HCT116 (cell line): ENCODE results near the gene ZBTB16. TPM values are rescaled to one million over a fixed set of nuclear protein-coding genes. Genes with fewer than 3 reads are reported as not detected.

Experiments
- ATAC-seq: fragments of 200-7000 bp; cut with Tn5 transposase; 2 replicates; pipeline ENCODE4 v1.9.1; 2020; ENCODE audit warnings: mild to moderate bottlenecking, moderate library complexity
- BruUV-seq: library from RNA; stranded (reverse); fragments of 400-500 nt; replicated peaks from 2 replicates; lab custom pipeline; 2021; lab: Mats Ljungman, UMichigan
- CTCF ChIA-PET: fragments of 300-600 bp; sonication (Branson Sonifier 250); formaldehyde crosslinking; loops from one replicate; lab custom pipeline; 2021; ENCODE audit warnings: antibody characterized with exemption; lab: Charles Lee
- POLR2A ChIA-PET: fragments of 300-600, 350-600 bp; sonication (Branson Sonifier 250); formaldehyde crosslinking; loops from one replicate; lab custom pipeline; 2021; ENCODE audit warnings: antibody characterized with exemption; lab: Charles Lee
- RAD21 ChIA-PET, 2 experiments: fragments of 300-600 bp; sonication (Branson Sonifier 250); formaldehyde crosslinking; loops; one replicate each; lab custom pipeline; 2023; ENCODE audit warnings: low total read pairs in 2 of 2; ENCODE audit not compliant: uncharacterized antibody in 2 of 2, unreplicated experiment in 2 of 2, low non-redundant PET in 1 of 2; lab: Charles Lee
- DNase-seq: peaks from one replicate; pipeline ENCODE4 v3.0.0-alpha.2; 2010; ENCODE audit warnings: low read depth, low spot score
- H2AFZ ChIP-seq: fragments of 200-600 bp; shearing (Covaris generic), sonication (generic); 2 replicates; pipeline ENCODE4 v1.6.1; 2017; ENCODE audit warnings: low read depth, mixed run types, mixed read lengths, antibody characterized with exemption, low read length; ENCODE audit not compliant: poor library complexity, severe bottlenecking
- H3K27ac ChIP-seq: 2 replicates; pipeline ENCODE4 v1.5.1; 2012; ENCODE audit warnings: low read depth, low read length
- H3K27me3 ChIP-seq: fragments of 200-600 bp; sonication (generic); 2 replicates; pipeline ENCODE4 v1.6.1; 2016; ENCODE audit warnings: mixed run types, low read length, mixed read lengths; ENCODE audit not compliant: insufficient read depth
- H3K36me3 ChIP-seq, 2 experiments: fragments of 200-500 bp in 1 of 2; fragments of 200-600 bp in 1 of 2; sonication (Bioruptor generic) in 1 of 2; sonication (generic) in 1 of 2; 2 replicates each; pipeline versions ENCODE4 v1.5.1 to v1.6.1; 2014 to 2016; ENCODE audit warnings: low read length in 2 of 2, inconsistent platforms in 1 of 2, mixed read lengths in 1 of 2, mixed run types in 1 of 2; ENCODE audit not compliant: insufficient read depth in 2 of 2, control insufficient read depth in 1 of 2
- H3K4me1 ChIP-seq, 2 experiments: fragments of 200-600 bp in 1 of 2; sonication (generic) in 1 of 2; 2 replicates each; pipeline versions ENCODE4 v1.5.1 to v1.6.1; 2012 to 2017; ENCODE audit warnings: low read length in 2 of 2, inconsistent platforms in 1 of 2, mild to moderate bottlenecking in 1 of 2, mixed read lengths in 1 of 2, mixed run types in 1 of 2, moderate library complexity in 1 of 2; ENCODE audit not compliant: insufficient read depth in 2 of 2, control insufficient read depth in 1 of 2
- H3K4me2 ChIP-seq: fragments of 200-600 bp; sonication (generic); 2 replicates; pipeline ENCODE4 v1.6.1; 2017; ENCODE audit warnings: mixed run types, low read length, mixed read lengths
- H3K4me3 ChIP-seq, 2 experiments: fragments of 200-600 bp in 1 of 2; sonication (generic) in 1 of 2; replicated peaks in 1 of 2; 2 replicates each; pipeline ENCODE4 v1.5.1; 2011 to 2016; ENCODE audit warnings: low read length in 2 of 2, control low read depth in 1 of 2, low read depth in 1 of 2, mild to moderate bottlenecking in 1 of 2, mixed read lengths in 1 of 2, mixed run types in 1 of 2
- H3K79me2 ChIP-seq: fragments of 200-600 bp; sonication (generic); 2 replicates; pipeline ENCODE4 v1.6.1; 2017; ENCODE audit warnings: mild to moderate bottlenecking, mixed run types, low read length, moderate library complexity, mixed read lengths; ENCODE audit not compliant: insufficient read depth
- H3K9ac ChIP-seq: fragments of 200-600 bp; sonication (generic); 2 replicates; pipeline ENCODE4 v1.6.1; 2016; ENCODE audit warnings: low read length, mixed read lengths
- H3K9me2 ChIP-seq: fragments of 200-600 bp; sonication (generic), shearing (Covaris generic); 2 replicates; pipeline ENCODE4 v1.6.1; 2017; ENCODE audit warnings: mixed run types, mild to moderate bottlenecking, moderate library complexity; ENCODE audit not compliant: insufficient read depth
- H3K9me3 ChIP-seq, 2 experiments: fragments of 200-500 bp in 1 of 2; fragments of 200-600 bp in 1 of 2; sonication (Bioruptor generic) in 1 of 2; sonication (generic) in 1 of 2; 2 replicates each; pipeline ENCODE4 v1.6.1; 2014 to 2017; ENCODE audit warnings: low read length in 2 of 2, mixed read lengths in 2 of 2, inconsistent platforms in 1 of 2, low read depth in 1 of 2, mild to moderate bottlenecking in 1 of 2, mixed run types in 1 of 2, moderate library complexity in 1 of 2; ENCODE audit not compliant: control insufficient read depth in 1 of 2, insufficient read depth in 1 of 2
- H4K20me1 ChIP-seq: fragments of 200-600 bp; sonication (generic), shearing (Covaris generic); 2 replicates; pipeline ENCODE4 v1.6.1; 2017; ENCODE audit warnings: mixed run types, mild to moderate bottlenecking, moderate library complexity; ENCODE audit not compliant: insufficient read depth
- CBX3 ChIP-seq: IDR thresholded peaks from 2 replicates; pipeline ENCODE4 v1.6.1; 2012; ENCODE audit warnings: low read depth
- CEBPB ChIP-seq: IDR thresholded peaks from 2 replicates; pipeline ENCODE4 v1.6.1; 2012; ENCODE audit warnings: low read depth
- ELF1 ChIP-seq: IDR thresholded peaks from 2 replicates; pipeline ENCODE4 v1.6.1; 2012; ENCODE audit warnings: low read depth, borderline replicate concordance
- FOSL1 ChIP-seq: IDR thresholded peaks from 2 replicates; pipeline ENCODE4 v1.6.1; 2012; ENCODE audit warnings: low read depth
- POLR2A ChIP-seq: IDR thresholded peaks from 2 replicates; pipeline ENCODE4 v1.7.0; 2011; ENCODE audit warnings: borderline replicate concordance; ENCODE audit not compliant: insufficient read depth, insufficient read length; ENCODE audit errors: extremely low read depth
- RAD21 ChIP-seq: IDR thresholded peaks from 2 replicates; pipeline ENCODE4 v1.6.1; 2012; ENCODE audit warnings: low read depth, mild to moderate bottlenecking
- ZNF274 ChIP-seq: fragments of 200-500 bp; sonication (Bioruptor generic); IDR thresholded peaks from 2 replicates; pipeline ENCODE4 v1.6.1; 2014; ENCODE audit warnings: mild to moderate bottlenecking, low read depth, low read length, inconsistent platforms
- intact Hi-C: fragments of 100-400 bp; cut with micrococcal nuclease; formaldehyde crosslinking; loops from 2 replicates; pipeline ENCODE4 v1.10.0; 2022
- total RNA-seq: library from RNA; stranded (reverse); gene quantifications from one replicate; pipeline ENCODE4 v1.2.1, GENCODE V29; 2021; ENCODE audit not compliant: unreplicated experiment
- TF ChIP-seq, protein P1 (sequence below), 3 experiments: fragments of 200-600 bp in 1 of 3; sonication (generic) in 1 of 3; IDR thresholded peaks in 2 of 3; conservative IDR thresholded peaks in 1 of 3; 2 replicates each; pipeline ENCODE4 v1.5.1; 2012 to 2017; ENCODE audit warnings: low read depth in 2 of 3, low read length in 2 of 3, antibody characterized with exemption in 1 of 3, borderline replicate concordance in 1 of 3, control low read depth in 1 of 3, mild to moderate bottlenecking in 1 of 3, mixed read lengths in 1 of 3, mixed run types in 1 of 3, moderate library complexity in 1 of 3; ENCODE audit not compliant: insufficient read depth in 1 of 3
- TF ChIP-seq, protein P2 (sequence below): IDR thresholded peaks from 2 replicates; pipeline ENCODE4 v1.6.1; 2011; ENCODE audit warnings: mild to moderate bottlenecking, low read length, moderate library complexity; ENCODE audit not compliant: insufficient replicate concordance; ENCODE audit errors: extremely low read depth

ZBTB16 gene
- total RNA-seq, 1 experiment from 2014 or later, result 0.30 TPM

DNA sequence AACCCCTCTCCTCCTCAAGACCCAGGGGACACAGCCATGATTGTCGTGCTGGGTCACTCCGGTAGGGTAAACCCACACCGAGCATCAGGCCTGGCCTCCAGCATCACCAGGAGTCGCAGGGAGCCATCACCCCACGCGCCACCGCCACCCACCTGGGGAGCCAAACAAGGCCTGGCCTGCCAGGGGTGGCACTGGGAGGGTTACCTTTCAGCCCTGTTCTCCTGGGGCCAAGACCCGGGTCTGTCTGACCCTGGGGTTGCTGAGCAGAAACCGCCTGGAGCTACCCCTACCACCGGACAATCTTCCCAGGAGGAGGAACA lies 197.4 kb downstream of the ZBTB16 start:
- Histone ChIP-seq H3K4me3 (no peak overlapping the region), H3K9me3 (no peaks in the 10 kb centered on the region), H4K20me1 (no peaks in the 10 kb centered on the region), H3K9ac (no peak overlapping the region), H3K9me2 (no peaks in the 10 kb centered on the region), H3K27me3 (peaks cover 3% of the 10 kb centered on the region; the same call in 1 of the 2 replicates), H3K4me2 (no peak overlapping the region), H3K4me1 (no peaks in the 10 kb centered on the region)
- DNase-seq, result no peak
- RAD21 ChIA-PET, result no interaction called here
- no peak for TF ChIP-seq CBX3
- TF ChIP-seq, protein P1, sequence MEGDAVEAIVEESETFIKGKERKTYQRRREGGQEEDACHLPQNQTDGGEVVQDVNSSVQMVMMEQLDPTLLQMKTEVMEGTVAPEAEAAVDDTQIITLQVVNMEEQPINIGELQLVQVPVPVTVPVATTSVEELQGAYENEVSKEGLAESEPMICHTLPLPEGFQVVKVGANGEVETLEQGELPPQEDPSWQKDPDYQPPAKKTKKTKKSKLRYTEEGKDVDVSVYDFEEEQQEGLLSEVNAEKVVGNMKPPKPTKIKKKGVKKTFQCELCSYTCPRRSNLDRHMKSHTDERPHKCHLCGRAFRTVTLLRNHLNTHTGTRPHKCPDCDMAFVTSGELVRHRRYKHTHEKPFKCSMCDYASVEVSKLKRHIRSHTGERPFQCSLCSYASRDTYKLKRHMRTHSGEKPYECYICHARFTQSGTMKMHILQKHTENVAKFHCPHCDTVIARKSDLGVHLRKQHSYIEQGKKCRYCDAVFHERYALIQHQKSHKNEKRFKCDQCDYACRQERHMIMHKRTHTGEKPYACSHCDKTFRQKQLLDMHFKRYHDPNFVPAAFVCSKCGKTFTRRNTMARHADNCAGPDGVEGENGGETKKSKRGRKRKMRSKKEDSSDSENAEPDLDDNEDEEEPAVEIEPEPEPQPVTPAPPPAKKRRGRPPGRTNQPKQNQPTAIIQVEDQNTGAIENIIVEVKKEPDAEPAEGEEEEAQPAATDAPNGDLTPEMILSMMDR (IDR thresholded peaks at IDR 0.05 in 2 of 3, conservative IDR thresholded peaks at IDR 0.05 in 1 of 3; ENCODE audit: borderline replicate concordance in 1 of 3, insufficient read depth in 1 of 3, low read depth in 2 of 3, low read length in 2 of 3), result no peak
- TF ChIP-seq RAD21, result no peak
- no peak for TF ChIP-seq FOSL1
- no peak for TF ChIP-seq ZNF274
- TF ChIP-seq CEBPB, result no peak
- no peak for TF ChIP-seq ELF1
- TF ChIP-seq, protein P2, sequence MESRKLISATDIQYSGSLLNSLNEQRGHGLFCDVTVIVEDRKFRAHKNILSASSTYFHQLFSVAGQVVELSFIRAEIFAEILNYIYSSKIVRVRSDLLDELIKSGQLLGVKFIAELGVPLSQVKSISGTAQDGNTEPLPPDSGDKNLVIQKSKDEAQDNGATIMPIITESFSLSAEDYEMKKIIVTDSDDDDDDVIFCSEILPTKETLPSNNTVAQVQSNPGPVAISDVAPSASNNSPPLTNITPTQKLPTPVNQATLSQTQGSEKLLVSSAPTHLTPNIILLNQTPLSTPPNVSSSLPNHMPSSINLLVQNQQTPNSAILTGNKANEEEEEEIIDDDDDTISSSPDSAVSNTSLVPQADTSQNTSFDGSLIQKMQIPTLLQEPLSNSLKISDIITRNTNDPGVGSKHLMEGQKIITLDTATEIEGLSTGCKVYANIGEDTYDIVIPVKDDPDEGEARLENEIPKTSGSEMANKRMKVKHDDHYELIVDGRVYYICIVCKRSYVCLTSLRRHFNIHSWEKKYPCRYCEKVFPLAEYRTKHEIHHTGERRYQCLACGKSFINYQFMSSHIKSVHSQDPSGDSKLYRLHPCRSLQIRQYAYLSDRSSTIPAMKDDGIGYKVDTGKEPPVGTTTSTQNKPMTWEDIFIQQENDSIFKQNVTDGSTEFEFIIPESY, result no peak
- no peak for TF ChIP-seq POLR2A
- TF ChIP-seq, all 23 proteins: peak for 0
- BruUV-seq, result no TSS peak
- intact Hi-C loops, result no loop called here
- no peak overlapping the region for H2AFZ ChIP-seq
- H3K27ac ChIP-seq, result no peak overlapping the region
- ChIA-PET CTCF (interaction anchor here (6.6 kb wide), 1 partner anchor 264 kb away, joined by 74 read pairs; no protein-coding TSS in a partner anchor), POLR2A (no interaction called here)
- no peaks in the 10 kb centered on the region for H3K79me2 ChIP-seq
- H3K36me3 ChIP-seq, result no peaks in the 10 kb centered on the region
- no peak for ATAC-seq
